Transverse colon (tissue), 4 donors: Measurements from ENCODE around the gene CFAP221.

Source experiments
- CTCF ChIP-seq, 5 experiments: fragments of 200-600 bp in 3 of 5; fragments of 450-650 bp in 2 of 5; sonication (generic) in 3 of 5; IDR thresholded peaks; 1 replicate in 2 of 5; 2 replicates in 3 of 5; pipeline ENCODE4 v1.5.1; 2016 to 2017; ENCODE audit warnings: antibody characterized with exemption in 5 of 5, inconsistent platforms in 3 of 5, mild to moderate bottlenecking in 2 of 5, moderate library complexity in 1 of 5
- POLR2AphosphoS5 ChIP-seq, 3 donors: sonication (generic); formaldehyde crosslinking; IDR thresholded peaks; one replicate each; pipeline ENCODE4 v1.6.1; 2016; ENCODE audit warnings: antibody characterized with exemption in 3 of 3

GRCh38 chr2:119590873-119591272, 46.6 kb downstream of the CFAP221 start:
- TF ChIP-seq POLR2AphosphoS5 (IDR thresholded peaks at IDR 0.05) (no peak), CTCF (IDR thresholded peaks at IDR 0.05) (no peak)
